GM19351 (cell line): ENCODE data around the gene SH2D3C.
"Not testable (repeated sequence)": the region's sequence is repeated elsewhere in the genome, so short reads cannot be mapped to it uniquely, and the experiment has no call there.

ENCODE experiments used
- ATAC-seq: cut with Tn5 transposase; IDR thresholded peaks from one replicate; pipeline ENCODE4 v1.9.1; 2021; ENCODE audit warnings: mild to moderate bottlenecking, moderate library complexity; ENCODE audit not compliant: unreplicated experiment

The SH2D3C gene

DNA sequence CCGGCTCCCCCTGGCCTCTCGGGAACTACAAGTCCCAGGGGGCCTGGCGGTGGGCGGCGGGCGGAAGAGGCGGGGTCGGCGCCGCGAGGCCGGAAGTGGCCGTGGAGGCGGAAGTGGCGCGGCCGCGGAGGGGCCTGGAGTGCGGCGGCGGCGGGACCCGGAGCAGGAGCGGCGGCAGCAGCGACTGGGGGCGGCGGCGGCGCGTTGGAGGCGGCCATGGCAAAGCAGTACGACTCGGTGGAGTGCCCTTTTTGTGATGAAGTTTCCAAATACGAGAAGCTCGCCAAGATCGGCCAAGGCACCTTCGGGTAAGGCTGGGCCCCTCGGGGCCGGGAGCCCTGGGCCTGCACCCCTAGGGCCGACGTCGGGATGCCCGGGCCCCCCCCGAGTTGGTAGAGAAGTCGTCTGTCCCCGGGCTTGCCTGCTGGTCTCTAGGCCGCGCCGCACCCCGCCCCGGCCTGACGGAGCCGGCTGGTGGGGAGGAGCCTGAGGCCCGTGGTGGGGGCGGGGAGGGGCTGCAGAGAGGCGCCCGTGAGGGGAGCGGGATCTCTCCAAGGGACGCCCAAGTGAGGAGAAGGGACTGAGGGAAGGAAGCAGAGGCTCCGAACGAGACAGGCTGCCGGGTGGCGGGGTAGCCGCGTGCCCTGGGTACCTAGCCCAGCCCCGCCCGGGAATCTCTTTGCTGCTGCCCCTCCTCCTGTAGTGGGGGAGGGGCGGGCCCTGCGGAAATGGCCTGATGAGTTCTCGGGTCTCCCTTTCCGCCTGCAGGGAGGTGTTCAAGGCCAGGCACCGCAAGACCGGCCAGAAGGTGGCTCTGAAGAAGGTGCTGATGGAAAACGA lies 7.7 kb upstream of the SH2D3C start, which contains the start of gene CDK9:
CDK9 (plus strand) TSS at position 102 of the 840 bp plus-strand sequence; CDS start at position 217, 115 bp downstream.
- ATAC-seq: peak; percentile 68

DNA sequence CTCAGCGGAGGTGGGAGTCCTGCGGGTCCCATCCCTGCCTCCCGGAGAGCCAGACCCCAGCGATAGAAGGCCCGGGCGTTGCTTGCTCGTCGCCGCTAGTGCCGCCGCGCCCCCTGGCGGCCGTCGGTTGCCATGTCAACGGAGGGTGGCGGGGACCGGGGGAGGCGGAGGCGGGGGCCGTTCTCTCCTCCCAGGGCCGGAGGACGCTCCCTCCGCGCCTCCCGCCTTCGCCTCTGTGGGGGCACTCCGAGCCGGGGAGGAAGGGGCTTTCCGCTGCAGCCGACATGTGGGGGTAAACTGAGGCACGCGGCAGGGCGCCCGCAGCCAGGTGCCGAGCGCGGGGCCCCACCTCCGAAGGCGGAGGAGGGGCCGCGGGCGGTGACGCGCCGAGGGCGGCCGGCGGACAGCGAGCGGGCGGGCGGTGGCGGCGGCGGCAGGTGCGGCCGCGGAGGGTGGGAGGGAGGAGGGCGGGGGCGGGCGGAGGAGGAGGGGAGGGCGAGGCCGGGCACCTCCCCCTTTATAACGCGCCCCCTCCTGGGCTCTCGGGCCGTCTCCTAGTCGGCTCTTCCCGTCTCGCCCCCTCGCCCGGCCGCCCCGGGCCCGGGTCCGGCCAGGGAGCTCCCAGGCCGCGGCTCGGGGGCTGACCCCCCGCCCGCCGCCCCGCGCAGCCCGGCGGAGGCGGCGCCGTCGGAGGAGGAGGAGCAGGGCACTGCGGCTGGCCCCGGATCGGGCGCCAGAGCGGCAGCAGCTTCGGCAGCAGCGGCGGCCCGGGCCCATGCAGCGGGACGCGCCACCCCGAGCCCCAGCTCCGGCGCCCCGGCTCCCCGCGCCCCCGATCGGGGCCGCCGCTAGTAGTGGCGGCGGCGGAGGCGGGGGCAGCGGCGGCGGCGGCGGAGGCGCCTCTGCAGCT lies 6.8 kb upstream of the SH2D3C start:
- ATAC-seq: peak; percentile 32

- no peak for ATAC-seq
These were observed 4.9 kb upstream of the SH2D3C start for GRCh38 chr9:127783111-127784008.

DNA sequence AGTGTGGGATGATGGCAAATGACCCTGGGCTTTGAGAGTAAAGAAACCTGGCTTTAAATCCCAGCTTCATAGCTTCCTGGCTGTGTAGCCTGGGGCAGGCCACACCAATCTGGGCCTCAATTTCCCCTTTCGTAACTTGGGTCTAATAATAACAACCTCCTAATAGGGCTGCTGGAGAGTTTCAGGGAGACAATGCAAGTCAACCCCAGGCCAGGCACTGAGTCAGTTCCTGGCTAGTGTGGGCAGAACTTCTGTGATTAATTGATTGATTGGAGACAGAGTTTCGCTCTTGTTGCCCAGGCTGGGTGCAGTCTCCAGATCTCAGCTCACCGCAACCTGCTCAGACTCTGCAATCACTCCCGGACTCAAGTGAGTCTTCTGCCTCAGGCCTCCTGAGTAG lies 3.3 kb upstream of the SH2D3C start:
- no peak for ATAC-seq

GRCh38 chr9:127780909-127781308 lies 2.4 kb upstream of the SH2D3C start:
- ATAC-seq: not testable (repeated sequence)

DNA sequence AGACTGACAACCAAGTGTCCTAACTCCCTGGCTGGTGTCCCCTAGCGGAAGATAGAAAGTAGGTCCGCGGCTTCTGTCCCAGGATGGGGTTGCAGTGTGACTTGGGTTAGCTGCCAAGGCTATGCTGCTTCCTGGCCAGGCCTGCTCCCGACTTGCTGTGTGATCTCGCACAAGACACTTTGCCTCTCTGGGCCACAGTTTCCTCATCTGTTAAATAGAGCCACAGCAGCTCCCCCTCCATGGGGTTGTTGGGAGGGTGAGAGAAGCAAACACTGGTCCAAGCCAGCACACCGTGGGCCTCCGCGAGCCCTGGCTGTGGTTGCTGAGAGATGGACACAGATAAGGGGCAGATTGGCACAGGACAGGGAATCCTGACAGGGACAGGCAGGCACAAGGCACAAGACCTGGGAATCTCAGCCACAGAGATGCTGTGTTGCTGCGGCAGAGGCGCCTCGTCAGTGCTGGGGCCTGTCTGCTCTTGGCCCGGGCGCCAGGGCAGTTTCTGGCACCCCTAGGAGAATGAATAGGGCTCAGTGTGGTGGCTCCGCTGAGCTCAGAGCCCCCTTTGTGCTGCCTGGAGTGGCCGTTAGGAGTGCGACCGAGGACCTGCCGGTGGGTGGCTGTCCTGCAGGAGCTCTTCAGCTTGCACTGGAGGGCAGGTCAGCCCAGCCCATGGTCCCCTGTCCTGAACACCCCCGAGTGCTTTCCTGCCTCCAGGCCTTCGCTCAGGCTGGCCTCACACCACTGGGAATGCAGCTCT lies 1.8 kb upstream of the SH2D3C start:
- ATAC-seq: no peak

- ATAC-seq: peak; percentile 40
These were observed 893 bp upstream of the SH2D3C start for GRCh38 chr9:127779136-127779981.

- no peak for ATAC-seq
These were observed 992 bp downstream of the SH2D3C start for GRCh38 chr9:127777368-127777980.

DNA sequence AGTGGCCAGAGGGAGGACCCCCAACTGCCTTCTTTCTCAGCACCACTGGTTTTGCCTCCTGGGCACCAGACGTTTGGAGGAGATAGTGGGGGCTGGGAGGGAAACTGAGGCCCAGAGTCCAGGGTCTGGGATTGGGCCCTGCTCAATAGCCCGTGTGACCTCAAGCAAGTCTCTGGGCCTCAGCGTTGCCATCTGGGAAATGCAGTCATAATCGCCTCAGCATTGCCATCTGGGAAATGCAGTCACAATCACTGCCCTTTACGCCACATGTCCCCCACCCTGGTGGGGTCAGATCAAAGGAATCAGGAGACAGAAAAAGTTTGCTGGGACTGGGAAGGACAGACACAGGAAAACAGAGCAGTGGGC lies 1.6 kb downstream of the SH2D3C start:
- no peak for ATAC-seq

- ATAC-seq: no peak
These were observed 2.1 kb downstream of the SH2D3C start for GRCh38 chr9:127776195-127776923.

GRCh38 chr9:127773981-127774380 lies 4.5 kb downstream of the SH2D3C start:
- no peak for ATAC-seq

DNA sequence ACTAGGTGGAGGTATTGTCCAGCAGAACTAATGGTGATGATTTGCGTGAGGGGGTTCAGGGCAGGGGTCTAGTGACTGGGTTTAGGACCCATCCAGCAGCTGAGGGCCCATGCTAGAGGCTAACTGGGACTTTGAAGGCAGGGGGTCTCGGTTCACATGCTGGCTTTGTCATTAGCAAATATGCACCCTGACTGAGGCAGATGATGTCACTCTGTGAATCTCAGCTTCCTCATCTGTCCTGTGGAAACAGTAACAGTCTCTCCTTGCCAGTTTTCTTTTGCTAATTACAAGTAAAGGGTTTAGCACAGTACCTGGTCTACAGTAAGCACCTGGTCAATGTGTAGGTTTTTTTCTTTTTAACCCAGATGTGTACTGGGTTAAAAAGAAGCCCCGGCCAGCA lies 5.2 kb downstream of the SH2D3C start:
- ATAC-seq: no peak

DNA sequence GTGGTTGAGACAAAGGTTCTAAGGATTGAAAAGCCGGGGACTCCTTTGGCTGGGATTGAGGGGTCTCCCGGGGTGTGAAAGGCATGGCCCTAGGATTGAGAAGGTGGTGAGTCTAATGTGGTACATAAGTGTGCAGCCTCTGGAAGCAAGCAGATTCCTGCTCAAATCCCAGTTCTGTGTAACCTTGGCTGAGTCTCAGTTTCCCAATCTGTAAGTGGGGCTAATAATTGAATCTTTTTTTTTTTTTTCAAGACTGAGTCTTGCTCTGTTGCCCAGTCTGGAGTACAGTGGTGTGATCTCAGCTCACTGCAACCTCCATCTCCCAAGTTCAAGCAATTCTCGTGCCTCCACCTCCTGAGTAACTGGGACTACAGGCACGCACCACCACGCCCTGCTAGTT lies 5.9 kb downstream of the SH2D3C start:
- no peak for ATAC-seq

GRCh38 chr9:127771570-127772189 lies 6.8 kb downstream of the SH2D3C start:
- ATAC-seq: no peak

DNA sequence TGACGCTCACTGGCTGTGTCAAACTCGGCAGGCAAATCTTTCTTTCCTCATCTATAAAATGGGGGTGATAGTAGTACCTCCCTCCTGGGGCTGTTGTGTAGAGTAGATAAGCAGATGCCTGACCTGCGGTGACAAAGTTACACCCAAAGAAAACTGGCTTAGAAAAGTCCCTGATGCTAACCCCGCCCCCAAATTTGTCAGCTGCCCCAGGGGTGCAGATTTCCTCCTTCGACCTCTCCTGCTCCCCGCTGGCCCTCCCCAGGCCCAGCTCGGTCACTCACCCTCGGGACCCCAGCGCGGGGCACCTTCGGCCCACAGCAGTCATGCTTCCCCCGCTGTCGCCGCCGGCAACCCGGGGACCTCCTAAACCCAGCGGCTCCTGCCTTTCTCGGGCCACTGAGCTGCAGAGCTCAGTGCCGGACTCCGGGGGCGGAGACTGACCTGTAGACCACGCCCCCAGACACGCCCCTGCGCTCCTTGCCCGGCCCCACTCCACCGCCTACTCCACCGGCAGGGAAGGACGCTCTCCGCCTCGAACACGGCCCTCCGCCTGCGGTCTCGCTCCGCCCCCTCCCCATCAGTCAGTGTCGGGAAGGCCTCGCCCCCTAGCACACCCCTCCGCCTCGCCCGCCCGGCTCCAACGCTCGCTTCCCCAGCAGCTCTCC lies 7.4 kb downstream of the SH2D3C start:
- ATAC-seq: peak; percentile 87

DNA sequence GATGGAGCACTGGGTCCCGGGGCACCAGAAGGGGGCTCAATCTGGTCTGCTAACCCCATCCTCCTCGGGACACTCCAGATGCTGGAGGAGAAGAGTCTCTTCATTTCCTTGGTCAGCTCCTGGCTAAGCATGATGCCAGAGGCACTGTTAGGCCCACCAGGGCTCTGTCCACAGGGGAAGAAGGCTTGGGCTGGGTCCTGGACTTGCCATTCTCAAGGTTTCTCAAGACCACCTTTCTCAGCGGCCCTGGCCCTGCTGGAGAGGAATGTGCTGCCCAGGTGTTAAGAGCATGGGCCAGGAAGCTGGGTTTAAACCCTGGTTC lies 7.9 kb downstream of the SH2D3C start:
- no peak for ATAC-seq

- ATAC-seq: no peak
These were observed 8.4 kb downstream of the SH2D3C start for GRCh38 chr9:127769929-127770582.
